Stimulated activated CD8-positive, alpha-beta memory T cell treated with anti-CD3 and anti-CD28 coated beads, Interleukin-4, amount 100 ng/mL, for 4 hours (primary cell): ENCODE results near the gene PRSS48.
"Not testable (repeated sequence)": the region's sequence is repeated elsewhere in the genome, so short reads cannot be mapped to it uniquely, and the experiment has no call there.

ENCODE experiments used
- DNase-seq, 2 donors: peaks; one replicate each; pipeline ENCODE4 v3.0.0-alpha.2; 2020; ENCODE audit warnings: low read depth in 2 of 2, low spot score in 1 of 2

Gene PRSS48

GRCh38 chr4:151259752-151260151 lies 17.2 kb upstream of the PRSS48 start:
- DNase-seq = no peak

GRCh38 chr4:151260526-151260925 lies 16.4 kb upstream of the PRSS48 start:
- DNase-seq = no peak

- DNase-seq = no peak
Observed at GRCh38 chr4:151263455-151263854, 13.5 kb upstream of the PRSS48 start.

GRCh38 chr4:151266497-151266896 lies 10.5 kb upstream of the PRSS48 start:
- DNase-seq = no peak

- DNase-seq = no peak
Observed at GRCh38 chr4:151267104-151267503, 9.9 kb upstream of the PRSS48 start.

- DNase-seq = no peak
Observed at GRCh38 chr4:151267822-151268535, 9.0 kb upstream of the PRSS48 start.

GRCh38 chr4:151268905-151269304 lies 8.1 kb upstream of the PRSS48 start:
- not testable (repeated sequence) for DNase-seq

GRCh38 chr4:151284534-151285245 lies 7.7 kb downstream of the PRSS48 start:
- no peak for DNase-seq

GRCh38 chr4:151287409-151287808 lies 10.4 kb downstream of the PRSS48 start:
- no peak for DNase-seq

- DNase-seq = no peak
Observed at GRCh38 chr4:151291485-151291884, 14.5 kb downstream of the PRSS48 start.

GRCh38 chr4:151292038-151292437 lies 15.1 kb downstream of the PRSS48 start:
- DNase-seq = no peak

GRCh38 chr4:151294833-151295496 lies 18.0 kb downstream of the PRSS48 start:
- DNase-seq = no peak

GRCh38 chr4:151296227-151296626 lies 19.3 kb downstream of the PRSS48 start:
- no peak for DNase-seq

- no peak for DNase-seq
Observed at GRCh38 chr4:151297170-151297569, 20.2 kb downstream of the PRSS48 start.

GRCh38 chr4:151302432-151302831 lies 25.5 kb downstream of the PRSS48 start:
- DNase-seq = no peak

GRCh38 chr4:151304226-151304625 lies 27.3 kb downstream of the PRSS48 start:
- DNase-seq = no peak

- no peak for DNase-seq
Observed at GRCh38 chr4:151304755-151305154, 27.8 kb downstream of the PRSS48 start.

- DNase-seq = no peak
Observed at GRCh38 chr4:151310124-151310728, 33.3 kb downstream of the PRSS48 start.

GRCh38 chr4:151313306-151314009 lies 36.5 kb downstream of the PRSS48 start:
- no peak for DNase-seq

- no peak for DNase-seq
Observed at GRCh38 chr4:151314010-151314355, 37.0 kb downstream of the PRSS48 start.

GRCh38 chr4:151314479-151314878 lies 37.5 kb downstream of the PRSS48 start:
- no peak for DNase-seq
